ENCODE measurements around the gene ELFN2.
"Not testable (repeated sequence)": the region's sequence is repeated elsewhere in the genome, so short reads cannot be mapped to it uniquely, and the experiment has no call there.

ELFN2 gene

DNA sequence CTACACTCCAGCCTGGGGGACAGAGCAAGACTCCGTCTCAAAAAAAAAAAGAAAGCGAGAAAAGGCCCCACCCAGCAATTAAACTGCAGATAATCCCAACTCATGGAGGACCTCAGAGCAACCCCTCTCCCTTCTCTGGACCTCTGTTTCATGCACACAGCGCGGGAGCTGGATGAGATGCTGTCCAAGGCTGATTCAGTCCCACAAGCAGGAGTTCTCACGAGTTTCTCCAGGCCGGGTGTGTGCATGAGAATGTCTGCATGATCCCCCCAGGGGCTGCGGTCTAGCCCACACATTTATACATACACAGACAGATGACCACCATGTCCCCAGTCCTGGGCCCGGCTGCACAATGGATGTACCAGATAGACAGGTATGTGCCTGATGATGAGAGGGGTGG, 19.4 kb downstream of the ELFN2 start:
- DNase-seq, result no peak

DNA sequence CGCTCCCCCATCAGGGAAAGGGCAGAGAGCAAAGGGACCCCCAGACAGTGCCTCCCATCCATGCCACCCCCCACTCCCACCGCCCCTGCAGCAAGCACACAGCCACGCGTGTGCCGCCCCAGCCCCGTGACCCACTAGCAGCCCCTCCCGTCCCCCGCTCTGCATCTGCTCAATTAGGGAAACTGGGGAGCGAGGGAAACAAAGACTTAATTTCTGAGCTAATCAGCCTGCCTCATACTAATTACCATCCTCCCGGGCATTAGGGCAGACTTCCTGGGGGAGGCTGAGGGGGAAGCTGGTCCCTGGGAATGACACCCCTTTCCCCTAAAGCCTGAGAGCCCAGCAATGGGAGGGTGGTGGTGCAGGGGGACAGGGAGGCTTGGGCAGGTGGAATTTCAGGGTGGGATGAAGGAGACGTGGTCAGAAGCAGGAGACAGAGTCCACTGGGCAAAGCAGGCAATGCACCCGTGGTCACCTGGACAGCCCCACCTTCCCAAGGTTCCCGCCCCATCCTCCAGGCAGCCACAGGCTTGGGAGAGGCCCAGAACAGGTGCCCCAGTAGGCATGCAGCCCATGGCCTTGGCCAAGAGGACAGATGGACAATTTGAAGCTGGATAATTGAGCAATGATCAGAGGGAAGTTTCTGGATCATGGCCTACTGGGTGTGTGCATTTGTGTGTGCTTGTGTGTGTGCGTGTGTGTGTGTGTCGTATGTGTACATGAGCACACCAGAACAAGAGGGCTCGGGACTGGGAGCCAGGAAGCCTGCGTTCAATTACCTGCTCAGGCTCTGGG, 20.6 kb downstream of the ELFN2 start:
- DNase-seq, result no peak

DNA sequence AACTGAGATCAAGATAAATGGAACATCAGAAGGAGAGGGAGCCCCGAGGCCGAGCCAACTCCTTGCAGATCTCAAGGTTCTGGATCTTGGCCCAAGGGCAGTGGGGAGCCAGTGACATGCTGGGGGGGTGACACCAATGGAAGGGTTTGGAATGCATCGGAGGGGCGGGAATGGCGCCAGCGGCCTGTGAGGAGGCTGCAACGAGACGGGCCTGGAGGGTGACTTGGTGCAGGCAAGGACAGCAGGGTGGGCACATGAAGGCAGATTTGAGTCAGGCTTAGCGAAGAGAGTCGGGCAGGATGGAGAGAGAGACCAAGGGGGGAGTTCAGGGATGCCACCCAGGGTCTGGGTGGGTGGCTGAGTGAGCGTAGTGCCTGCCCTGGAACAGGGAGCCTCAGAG, 23.2 kb downstream of the ELFN2 start:
- DNase-seq, result no peak

DNA sequence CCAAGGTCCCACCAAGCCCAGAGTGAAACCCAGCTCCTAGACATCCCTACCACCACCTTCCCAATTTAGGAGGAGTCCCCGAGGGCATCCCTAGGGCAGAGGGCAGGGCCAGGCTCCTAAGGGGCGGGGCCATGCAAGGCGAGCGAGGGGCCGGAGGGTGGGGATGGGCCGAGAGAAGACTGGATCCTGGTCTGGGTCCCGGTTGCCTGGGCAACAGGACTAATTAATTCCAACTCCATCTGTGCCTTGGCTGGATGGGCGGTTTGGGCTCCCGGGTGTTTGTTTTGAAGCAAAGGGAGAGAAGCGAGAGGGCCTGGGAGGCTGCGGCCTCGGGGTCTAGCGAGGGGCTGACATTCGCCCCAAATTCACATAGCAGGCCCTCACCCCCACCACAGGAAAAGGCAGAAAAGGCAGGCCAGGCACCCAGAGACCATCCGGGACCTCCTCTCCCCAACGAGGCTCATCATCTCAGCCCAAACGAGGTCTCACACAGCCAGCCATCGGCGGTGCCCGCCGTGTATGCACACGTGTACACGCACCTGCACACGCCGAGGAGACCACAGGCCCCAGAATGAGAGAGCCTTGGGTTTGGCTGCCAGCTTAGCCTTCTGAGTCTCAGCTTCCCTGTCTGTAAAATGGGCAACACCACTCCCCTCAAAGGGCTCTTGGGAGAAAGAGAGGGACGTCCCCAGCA, 23.9 kb downstream of the ELFN2 start:
- no peak for DNase-seq

DNA sequence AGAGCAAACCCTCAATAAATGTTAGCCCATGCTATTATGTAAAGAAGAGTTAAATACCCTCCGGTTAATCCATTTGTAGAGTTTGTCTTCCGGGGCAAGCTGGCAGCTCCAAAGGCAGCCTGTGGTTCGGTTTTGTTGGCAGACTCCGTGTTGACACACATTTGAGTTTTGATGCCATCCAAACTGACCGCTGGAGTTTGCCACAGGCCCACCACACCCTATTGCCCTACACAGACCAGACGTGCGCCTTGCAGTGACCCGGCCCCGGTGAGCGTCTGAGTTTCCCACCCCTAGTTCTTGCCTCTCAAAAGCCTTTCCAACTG, 25.1 kb downstream of the ELFN2 start:
- DNase-seq, result no peak

DNA sequence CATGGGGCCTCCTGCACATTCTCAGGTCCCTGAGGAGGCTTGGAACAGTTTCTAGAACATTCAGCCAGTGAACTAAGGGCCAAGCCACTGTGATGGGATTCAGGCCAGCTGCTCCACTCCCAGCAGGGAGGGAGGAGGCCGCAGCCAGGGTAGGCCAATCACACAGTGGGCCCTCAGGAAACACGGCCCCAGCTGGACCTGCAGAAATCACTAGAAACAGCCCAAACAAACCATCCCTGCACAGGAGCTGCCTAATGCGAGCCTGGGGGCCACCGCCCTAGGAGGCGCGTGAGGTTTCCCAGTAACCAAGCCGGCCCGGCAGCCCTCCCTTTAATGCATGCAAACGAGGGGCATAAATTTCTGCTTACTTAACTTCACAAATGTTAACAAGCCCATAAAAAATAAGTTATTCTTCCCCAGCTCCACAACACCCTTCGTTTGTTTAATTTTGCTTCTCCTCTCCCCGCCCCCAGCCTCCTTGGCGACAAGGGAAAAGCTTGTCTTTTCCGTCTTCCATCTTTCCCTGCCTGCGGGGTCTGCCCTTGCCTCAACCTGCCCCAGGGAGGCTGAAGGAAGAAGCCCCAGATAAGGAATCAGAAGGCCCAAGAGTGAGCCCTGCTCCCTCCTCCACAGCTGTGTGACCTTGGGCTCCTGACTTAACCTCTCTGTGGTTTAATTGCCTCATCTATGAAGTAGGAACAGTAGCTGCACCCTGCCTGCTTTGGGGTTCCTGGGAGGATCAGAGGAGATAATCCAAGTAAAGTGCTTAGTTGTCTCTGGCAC, 25.7 kb downstream of the ELFN2 start:
- no peak for DNase-seq

DNA sequence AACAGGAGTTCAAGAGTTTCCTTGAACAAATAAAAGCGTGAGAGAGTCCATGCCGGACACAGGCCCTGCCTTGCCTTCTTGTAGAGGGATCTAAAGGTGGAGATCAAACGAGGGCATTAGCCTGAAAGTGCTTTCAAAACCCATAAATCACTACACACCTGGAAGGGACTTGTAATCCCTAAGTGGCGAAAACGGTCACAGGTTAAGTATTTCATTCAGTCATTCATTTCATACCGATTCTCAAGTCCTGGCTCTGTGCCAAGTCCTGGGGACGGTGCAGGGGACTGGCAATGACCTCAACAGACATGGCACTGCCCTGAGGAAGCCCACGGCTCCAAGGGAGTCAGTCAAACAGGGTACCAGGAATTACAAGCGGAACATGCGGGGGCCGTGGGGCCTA, 26.6 kb downstream of the ELFN2 start:
- no peak for DNase-seq

DNA sequence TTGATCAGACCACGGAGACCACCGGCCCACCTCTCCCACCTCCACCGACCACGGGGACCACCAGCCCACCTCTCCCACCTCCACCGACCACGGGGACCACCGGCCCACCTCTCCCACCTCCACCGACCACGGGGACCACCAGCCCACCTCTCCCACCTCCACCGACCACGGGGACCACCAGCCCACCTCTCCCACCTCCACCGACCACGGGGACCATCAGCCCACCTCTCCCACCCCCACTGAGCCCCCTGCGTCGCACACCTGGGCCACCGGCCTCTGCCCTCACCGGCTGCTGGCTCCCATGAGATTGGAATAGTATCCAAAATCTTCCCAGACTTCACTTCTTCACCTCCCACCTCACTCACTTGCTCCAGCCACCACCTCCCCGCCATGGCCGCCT, 27.8 kb downstream of the ELFN2 start:
- DNase-seq, result not testable (repeated sequence)

DNA sequence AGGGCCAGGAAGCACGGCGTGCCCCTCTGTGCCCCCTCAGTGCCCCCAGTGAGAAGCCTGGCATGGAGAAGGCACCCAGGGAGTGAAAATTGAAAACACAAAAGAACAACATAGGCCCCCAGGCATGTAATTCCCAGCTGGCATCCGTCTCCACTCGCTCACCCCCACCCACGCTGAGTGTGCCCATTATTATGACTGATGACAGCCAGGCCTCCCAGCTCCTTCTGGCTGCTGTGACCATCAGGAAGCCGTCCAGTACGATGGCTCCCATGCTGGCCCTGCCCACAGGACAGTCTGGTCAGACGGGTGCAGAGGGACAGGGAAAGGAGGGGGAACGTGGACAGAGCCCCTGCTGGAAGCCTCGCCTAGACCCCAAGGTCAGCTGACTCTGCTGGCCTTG, 30.1 kb downstream of the ELFN2 start:
- no peak for DNase-seq

DNA sequence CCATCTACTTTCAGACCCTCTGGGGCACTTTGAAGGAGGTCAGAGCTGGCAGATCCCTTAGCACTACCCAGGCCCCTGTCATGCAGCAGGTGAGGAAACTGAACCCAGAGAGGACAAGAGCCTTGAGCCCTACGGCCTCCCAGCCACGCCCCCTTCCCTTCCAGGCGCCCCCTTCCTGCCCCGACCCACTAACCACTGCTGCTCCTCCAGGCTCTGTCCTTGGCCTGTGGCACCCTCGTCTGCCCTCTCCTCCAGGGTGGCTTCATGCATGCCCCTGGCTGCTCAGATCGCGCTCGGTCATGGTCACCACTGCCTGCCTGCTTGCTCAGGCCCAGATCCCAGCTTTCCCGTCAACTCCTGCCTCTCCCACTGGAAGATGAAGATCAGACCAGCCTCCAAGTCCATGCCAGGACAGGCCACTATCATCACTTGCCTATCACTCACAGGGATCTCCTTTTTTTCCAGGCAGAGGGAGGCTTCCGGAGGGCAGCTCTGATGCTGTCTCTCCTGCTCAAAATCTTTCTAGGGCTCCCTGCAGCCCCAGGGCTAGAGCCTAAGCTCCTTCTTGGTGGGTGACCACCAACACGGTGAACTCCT, 30.7 kb downstream of the ELFN2 start:
- DNase-seq, result no peak

DNA sequence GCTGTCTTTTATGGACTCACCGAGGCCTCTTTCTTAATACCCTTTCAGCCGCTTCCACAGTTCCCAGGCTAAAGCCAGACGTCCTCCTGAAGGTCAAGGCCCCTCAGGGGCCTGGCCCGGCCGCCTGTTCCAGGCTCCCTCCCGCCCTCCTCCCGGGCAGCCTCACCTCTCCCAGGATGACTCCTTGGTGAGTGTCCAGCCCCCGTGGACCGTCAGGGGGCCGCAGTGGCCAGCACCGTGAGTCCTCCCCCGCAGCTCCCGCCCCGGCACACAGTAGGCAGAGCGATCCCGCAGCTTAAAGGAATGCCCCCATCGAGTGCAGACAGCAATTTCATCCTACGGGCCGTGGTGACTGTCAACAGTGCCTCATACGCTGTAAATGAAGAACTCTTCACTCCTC, 32.9 kb downstream of the ELFN2 start:
- no peak for DNase-seq

DNA sequence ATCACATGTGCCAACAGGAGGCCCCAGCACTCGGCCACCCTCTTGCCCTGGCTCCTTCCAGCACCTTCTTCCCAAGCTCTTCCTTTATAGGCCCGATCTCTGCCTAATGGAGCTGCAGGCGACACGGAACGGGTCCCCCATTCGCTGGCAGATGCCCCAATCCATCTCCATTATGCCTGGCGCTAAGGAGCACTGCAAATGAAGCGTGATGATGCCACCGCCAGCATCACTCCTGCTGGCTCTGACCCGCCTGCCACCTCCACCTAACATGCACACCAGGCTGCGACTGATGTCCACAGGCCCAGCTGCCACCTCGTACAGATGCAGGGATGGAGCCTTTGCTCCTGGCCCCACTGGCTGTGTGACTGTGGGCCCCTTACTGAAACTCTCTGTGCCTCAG, 33.5 kb downstream of the ELFN2 start:
- no peak for DNase-seq

DNA sequence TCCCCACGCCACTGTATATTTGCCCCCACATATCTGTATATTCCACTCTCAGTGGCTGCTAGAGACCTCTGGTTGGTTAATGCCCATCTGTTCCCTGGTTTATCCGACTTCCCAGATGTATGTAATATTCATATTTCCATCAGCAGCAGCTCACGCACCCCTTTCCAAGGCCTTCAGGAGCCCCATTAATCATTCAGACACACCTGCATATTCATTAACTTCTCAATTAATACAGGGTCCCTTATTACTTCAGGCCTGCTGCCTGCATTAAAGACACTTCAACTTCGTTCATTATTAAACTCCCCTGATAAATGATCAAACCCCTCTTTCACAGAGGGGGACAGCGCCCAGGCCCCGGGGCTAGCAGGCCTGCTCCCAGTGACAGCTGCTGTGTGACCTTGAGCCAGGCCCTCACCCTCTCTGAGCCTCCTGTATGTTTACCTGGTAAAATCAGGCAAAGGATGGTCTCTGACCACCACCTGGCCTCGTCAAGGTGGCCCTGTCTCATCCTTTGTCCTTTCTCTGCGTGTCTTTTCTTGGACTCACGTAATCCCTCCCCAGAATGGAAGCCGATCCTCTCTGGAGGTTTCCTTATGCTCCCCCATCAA, 34.5 kb downstream of the ELFN2 start:
- no peak for DNase-seq

DNA sequence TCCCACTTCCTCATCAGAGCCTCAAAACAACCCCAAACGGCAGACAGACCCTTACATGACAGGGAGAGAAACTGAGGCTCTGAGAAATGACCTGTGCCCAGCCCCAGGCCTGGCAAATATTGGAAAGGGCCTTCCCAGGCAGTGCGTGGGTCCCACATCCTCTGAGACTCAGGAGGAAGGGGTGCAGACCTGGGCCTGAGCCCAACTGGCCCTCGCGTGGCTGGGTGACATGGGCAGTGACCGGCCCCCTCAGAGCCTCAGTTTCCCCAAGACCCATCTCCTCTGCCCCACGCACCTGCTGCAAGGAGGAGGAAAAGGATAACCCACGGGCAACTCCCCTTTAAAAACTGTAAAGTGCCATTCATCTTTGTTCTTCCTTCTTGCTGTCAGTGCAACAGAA, 35.6 kb downstream of the ELFN2 start:
- DNase-seq, result no peak

DNA sequence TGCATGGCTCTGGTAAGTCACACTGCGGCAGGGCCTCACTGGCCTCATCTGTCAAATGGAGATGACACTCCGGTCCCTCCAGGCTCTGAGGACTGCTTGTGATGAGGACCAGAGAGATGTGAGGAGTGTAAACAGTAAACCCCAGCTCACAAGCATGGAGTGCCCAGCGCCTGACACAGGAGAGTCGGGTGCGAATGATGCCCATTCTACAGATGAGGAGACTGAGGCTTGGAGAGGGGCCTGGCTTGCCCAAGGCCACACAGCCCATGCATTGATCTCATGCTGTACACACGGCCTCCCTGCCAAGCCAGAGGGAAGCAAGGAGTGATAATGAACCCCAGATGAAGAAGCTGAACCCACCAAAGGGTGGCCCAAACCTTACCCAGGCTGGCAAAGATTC, 37.2 kb downstream of the ELFN2 start:
- no peak for DNase-seq

DNA sequence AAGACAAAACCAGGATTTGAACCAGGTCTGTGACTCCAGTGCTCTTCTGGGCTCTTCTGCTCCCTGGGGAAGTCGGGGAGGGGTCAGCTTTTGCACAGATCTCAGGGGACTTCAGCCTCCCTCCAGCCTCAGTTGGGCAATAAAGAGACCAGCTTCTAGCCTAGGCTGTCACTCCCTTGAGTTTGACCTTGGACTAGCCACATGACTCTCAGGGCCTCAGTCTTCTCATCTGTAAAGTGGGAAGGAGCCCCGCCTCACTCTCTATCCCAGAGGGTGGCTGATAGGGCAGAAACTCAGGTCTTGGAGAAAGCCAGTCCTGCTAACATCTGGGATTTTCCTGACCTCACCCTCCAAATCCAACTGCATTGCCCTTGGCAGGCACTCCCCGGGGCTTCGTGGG, 38.7 kb downstream of the ELFN2 start:
- DNase-seq, result no peak

DNA sequence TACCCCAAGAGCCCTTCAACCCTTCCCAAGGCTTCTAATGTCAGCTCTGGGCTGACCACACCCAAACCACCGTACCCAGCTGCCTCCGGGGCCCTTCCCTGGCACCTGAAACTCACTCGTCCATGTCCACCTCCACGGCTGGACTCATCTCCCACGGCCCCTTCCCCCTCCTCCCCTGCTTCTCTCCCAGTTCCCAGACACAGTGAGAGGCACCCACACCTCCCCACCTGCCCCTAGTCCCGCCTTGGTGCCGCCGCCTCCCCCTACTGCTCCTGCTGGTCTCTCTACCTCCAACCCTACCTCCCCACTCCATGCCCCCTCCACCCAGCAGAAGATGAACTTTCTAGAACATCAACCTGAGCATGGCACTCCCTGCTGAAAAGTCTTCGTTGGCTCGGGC, 39.5 kb downstream of the ELFN2 start:
- DNase-seq, result no peak

DNA sequence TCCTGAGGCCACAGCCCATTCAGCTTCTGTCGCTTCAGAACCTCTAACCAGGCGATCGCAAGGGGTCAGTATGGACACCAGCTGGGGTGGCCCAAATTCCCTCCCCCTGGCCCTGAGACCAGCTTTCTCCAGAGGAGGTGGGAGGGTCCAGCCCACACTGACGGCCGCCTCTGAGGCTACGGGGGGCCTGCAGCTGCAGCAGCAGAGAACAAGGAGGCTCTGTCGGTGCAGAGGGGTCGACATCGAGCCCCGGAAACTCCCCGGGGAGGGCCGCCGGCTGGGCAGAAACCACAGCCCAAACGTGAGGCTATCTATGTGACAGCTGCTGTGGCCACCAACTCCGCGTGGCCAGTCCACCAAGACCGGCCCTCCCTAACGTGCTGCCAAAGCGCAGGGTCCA, 40.8 kb downstream of the ELFN2 start:
- no peak for DNase-seq

DNA sequence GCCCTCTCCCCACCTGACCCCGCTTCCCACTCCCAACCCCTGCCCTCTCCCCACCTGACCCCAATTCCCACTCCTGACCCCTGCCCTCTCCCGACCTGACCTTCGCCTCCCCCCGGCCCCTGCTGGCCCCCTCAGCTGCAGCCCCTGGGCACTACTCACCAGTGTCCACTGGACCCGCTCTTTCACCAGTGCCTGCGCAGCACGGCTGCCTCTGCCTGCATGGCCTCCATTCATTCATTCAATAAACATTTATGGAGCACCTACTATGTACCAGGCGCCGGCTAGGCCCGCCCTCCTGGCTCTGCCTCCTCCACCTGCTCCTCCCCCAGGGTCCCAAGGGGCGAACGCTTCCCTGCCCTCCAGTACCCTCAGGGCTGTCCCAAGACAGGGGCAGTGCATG, 42.6 kb downstream of the ELFN2 start:
- no peak for DNase-seq

DNA sequence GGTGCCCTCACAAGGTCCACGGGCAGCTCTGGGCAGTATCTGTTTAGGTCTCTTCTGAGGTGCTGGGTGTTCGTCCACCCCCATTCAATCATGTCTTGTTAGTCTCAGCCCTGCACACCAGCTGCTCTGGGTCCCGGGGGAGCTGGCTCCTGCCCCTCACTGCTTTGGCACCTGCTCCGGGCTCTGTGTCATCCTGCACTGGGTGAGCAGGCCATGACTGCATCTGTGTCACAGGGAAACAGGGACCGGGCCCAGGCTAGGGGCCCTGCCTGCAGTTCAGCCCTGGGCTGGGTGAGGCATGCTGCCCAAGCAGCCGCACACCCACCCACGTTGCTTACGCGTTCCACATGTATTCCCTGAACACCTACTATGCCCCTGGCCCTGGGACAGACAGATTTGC, 43.9 kb downstream of the ELFN2 start:
- DNase-seq, result no peak

DNA sequence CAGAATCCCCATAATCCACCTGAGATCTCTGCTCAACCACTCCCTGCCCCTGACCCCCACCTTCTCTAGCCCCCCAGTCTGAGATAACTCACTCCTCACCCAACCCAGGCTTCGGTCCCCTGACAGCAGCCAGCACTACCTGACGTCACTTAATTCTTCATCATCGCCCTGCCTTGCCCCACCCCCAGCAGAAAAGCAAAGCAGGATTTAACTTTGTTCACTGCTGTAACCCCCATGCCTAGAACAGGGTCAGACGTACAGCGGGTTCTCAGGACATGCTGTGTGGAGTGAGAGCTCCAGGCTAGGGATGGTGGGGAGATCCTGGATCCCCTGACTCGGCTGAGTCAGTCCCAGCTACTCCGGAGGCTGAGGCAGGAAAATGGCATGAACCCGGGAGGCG, 45.8 kb downstream of the ELFN2 start:
- DNase-seq, result no peak

DNA sequence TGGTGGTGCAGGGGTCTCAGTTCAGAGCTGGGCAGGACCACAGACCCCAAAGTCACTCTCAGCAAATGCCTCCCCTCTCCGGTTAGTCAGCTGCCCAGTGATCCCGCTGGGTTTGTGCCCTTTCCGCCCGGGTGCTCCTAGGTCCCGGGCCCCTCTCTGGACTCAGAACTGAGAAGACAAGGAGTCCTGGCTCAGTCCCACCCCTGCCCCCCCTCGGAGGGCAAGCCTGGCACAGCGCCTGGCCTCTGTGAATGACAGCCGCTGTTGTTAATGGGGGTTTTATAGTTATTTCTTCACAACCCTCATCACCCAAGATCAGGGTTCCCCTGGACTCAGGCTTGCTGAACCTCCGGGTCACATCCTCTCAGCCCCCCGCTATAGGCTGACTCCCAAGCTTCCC, 47.6 kb downstream of the ELFN2 start:
- no peak for DNase-seq

DNA sequence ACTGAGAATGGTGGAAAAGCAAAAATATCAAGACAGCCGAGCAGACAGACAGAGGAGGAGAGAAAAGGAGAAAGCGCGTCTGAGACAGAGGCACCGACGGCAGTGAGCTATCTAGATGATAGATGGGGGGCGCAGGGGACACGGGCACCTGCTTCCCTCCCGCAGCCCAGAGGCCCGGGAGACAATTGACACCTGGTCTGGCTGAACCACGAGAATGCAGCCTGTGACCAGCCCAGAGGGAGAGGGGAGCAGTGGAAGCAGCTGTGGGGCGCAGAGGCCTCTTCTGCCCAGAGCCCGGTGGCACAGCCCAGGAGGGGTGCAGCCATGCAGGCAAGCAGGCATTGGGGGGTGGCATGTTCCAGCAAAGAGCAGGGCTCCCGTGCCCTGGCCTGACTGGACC, 48.2 kb downstream of the ELFN2 start:
- DNase-seq, result no peak

Measured in CD4-positive, alpha-beta T cell treated with Interferon alpha-2 for 1 hour (primary cell).